NOMO-1 treated with dmso at 0.1 percent for 144 hours (cell line): ENCODE measurements around the gene FOSL1.
A peak's percentile ranks its signal among the peaks of the same experiment; 100 is the strongest.
"Not testable (repeated sequence)": the region's sequence is repeated elsewhere in the genome, so short reads cannot be mapped to it uniquely, and the experiment has no call there.

ENCODE experiments used
- DNase-seq: peaks from one replicate; lab custom pipeline; 2025; ENCODE audit not compliant: unreplicated experiment; lab: John Stamatoyannopoulos, UW

Gene FOSL1

DNA sequence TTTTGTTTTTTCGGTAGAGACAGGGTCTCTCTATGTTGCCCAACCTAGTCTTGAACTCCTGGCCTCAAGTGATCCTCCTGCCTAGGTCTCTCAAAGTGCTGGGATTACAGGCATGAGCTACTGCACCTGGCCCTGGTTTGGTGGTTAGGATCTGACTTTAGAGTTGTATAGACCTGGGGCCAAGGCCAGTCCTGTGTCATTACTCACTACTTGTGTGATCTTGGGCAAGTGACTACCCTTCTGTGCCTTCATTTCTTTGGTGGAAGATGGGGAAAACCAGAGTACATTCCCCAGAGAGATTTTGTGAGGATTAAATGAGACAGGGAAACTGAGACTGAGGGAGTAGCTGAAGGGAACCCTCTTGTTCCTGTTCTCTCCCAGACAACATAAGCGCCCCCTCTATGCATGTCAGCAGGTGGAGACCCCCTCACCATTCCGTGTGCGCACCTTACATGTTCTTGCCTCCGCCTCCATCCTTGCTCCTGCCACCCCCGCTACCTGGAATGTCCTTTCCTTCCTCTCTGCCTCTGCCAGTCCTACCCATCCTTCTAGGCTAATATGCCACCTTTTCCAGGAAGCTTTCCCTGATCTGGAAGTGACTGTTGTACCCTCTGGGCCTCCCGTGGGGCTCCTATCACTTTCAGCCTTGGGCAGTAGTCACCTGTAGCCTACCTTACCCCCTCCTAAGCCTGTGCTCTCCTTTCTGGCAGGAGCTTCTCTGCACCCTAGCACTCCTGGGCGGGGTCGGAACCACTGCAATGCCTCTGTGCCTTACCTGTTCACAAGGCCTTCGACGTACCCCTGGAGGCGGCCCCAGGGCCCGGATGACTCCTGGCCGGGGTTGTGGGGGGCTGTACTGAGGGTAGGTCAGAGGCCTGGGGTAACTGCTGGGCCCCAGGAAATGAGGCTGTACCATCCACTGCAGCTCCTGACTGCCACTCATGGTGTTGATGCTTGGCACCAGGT is 3.9 kb downstream of the FOSL1 start:
- no peak for DNase-seq

DNA sequence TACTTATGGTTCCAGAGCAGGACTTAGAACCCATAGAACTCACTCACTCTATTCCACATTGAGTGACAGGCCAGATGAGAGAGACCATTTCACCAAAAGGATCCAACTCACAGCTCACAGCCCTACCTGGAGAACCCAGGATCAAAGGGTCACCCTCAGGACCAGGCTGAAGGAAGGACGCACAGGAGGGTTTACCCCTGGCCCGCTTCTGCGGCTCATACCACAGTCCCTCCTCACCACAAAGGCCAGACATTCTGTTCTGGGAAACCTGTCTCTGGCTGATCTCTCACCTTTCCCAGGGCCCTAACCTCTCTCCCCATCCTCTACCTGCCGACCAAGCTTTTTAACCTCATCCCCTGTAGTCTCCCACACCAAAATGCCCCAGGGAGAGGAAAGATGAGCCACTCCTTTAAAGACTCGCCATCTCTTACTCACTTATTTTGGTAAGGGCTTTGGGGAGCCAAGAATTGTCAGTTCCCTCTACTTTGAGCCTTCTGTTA is 4.7 kb downstream of the FOSL1 start:
- no peak for DNase-seq

DNA sequence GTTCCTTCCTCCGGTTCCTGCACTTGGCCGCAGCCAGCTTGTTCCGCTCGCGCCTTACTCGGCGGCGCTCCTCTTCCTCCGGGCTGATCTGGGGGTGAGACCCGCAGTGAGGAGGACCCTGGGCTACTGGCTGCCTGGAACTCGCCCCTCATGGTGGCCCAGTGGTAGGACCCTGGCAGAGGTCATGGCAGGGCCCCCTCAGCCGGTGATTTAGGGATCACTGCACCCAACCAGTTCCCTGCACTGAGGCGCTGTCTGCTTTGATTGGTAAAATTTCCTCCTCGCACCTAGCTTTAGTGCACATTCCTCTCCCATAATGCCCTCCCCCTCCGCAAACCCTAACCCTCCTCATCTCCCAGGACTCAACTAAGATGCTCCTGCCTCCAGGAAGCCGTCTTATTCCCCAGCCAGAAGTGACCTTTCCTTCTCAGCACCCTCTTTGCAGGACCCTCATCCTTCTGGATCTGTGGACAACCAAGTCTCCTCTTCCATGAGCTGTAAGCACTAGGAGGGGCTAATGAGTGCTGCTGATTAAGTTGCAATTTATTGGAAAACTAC is 6.1 kb downstream of the FOSL1 start:
- peak; percentile 21 for DNase-seq

DNA sequence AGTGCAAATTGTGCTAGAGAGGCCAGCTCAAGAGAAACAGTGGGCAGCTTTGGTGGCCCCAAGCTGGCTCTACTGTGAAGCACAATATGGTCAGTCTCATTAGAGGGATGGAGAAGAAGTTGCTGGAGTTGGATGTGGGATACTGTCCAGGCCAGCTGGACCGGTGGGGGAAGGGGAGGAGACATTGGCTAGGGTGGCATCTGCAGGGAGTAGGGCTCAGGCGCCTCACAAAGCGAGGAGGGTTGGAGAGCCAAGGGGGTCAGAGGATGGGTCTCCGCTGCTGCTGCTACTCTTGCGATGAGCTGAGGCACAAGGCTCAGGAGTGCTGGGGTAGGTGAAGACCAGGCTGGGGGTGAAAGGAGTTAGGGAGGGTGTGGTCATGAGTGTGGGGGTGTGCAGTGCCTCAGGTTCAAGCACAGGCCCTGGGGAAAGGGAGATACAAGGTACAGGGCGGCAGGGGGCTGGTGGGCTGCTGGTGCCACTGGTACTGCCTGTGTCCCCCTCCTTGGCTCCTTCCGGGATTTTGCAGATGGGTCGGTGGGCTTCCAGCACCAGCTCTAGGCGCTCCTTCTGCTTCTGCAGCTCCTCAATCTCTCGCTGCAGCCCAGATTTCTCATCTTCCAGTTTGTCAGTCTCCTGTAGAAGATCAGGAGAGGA is 7.4 kb downstream of the FOSL1 start:
- DNase-seq = no peak

DNA sequence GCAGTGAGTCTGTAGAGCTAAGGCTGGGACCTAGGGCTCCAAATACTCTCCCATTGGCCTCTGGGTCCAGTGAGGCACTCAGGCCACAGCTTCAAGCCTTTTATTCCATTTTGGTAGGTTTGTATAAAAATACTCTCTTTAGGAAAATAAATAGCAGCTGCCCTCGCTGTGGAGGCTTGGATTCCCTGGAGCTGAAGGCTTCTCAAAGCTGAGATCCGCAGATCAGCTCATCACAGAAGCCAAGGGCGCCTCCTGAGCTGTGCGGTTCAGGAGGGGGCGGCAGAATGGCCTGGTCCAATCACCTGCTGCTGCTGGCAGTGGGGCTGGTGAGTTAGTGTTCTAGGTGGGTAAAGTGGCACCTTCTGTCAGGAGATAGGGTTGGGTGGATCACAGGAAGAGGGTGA is 8.0 kb downstream of the FOSL1 start:
- DNase-seq = not testable (repeated sequence)

DNA sequence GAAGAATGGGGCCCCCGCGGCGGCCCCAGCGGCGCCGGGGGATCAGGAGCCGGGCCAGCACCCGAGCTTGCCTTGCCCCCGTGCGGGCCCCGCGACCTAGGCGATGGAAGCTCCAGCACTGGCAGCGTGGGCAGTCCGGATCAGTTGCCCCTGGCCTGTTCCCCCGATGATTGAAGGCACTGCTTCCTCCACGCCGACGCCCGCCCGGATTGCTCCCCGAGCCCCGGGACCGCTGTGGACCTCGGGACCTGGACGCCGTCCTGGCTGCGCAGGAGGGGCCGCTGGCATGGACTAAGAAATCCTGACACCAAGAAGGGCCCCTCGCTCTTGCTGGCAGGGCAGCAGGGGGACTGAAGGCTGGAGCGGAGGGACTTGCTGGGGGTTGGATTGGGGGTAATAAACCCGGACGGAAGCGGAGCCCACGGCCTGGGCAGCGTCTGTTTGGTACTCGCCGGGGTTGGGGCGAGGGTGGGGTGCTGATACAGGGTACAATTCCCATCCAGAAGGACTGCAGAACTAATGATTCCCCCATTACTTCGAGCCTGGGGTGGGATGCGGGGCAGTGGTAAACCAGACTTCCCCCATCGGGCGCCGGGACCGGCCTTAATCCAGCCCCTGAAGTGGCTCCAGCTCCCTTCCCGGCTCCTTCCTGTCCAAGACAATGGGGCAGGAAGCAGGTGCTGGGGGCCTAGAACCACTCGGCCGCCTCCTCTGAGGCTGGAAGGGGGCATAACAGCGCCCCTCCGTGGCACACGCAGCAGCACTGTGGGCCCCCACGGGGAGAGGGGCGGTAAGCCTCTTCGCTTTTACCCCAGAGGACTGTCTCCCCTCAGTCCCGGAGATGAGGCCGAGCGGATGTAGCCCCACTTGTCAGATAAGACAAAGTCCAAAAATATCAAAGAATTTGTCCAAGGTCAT is 8.7 kb downstream of the FOSL1 start:
- no peak for DNase-seq

DNA sequence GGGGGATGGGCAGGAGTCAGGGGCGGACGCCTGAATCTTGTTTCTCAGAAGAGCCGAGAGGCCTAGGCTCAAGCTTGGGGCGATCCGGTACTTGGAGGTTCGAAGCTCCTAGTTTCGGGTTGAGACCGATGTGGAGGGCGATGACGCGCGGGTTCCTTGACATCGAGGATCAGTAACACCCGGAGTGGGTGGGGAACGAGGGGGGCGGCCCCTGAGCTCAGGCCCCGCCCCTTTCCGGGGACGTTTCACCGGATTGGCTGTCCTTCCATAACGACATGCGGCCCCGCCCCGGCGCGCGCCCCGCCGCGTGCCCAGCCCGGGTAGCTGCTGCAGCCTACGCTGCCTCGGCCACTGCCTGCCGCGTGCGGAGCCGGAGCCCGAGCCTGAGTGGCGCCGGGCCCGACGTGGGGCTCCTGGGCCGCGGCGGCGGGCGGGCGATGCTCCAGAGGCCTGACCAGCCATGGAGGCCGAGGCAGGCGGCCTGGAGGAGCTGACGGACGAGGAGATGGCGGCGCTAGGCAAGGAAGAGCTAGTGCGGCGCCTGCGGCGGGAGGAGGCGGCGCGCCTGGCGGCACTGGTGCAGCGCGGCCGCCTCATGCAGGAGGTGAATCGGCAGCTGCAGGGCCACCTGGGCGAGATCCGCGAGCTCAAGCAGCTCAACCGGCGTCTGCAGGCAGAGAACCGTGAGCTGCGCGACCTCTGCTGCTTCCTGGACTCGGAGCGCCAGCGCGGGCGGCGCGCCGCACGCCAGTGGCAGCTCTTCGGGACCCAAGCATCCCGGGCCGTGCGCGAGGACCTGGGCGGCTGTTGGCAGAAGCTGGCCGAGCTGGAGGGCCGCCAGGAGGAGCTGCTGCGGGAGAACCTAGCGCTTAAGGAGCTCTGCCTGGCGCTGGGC is 9.6 kb downstream of the FOSL1 start, which contains the start of gene CCDC85B:
TSS of gene CCDC85B (plus strand) at position 350 of the 895 bp plus-strand sequence. CDS start at position 461, 111 bp downstream.
- peak; percentile 85 for DNase-seq

DNA sequence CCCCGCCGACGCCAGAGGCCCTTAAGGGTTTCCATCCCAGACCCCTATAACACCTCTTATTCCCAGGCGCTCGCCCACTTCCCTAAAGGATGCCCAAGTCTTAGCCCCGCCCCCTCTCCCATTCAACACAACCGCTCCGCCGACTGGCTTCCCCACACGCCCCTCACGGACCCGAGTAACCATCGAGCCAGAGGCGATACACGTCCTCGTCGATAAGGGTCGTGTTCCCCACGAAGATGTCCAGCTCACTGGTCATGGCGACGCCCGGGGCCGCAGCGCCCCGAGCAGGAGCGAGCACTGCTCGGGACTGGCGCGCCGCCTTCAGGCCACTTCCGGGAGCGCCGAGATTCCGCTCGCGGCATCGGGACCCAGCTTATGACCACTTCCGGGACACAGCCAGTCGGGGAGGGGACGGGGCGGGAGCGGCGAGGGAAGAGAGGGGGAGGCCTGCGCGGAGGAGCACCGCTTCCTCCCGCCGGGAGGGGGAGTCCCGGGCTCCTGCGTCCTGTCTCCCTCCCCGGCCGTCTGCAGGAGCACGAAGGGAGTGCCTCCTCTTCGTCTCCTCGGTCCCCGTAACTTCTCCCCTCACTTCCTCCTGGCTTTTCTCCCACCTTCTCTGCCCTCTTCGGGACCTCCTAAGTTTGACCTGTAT is 11.9 kb downstream of the FOSL1 start, which contains the start of gene FIBP:
TSS of gene FIBP (minus strand) at position 309 of the 652 bp plus-strand sequence. CDS start at position 256, 53 bp downstream.
- DNase-seq = peak; percentile 95

DNA sequence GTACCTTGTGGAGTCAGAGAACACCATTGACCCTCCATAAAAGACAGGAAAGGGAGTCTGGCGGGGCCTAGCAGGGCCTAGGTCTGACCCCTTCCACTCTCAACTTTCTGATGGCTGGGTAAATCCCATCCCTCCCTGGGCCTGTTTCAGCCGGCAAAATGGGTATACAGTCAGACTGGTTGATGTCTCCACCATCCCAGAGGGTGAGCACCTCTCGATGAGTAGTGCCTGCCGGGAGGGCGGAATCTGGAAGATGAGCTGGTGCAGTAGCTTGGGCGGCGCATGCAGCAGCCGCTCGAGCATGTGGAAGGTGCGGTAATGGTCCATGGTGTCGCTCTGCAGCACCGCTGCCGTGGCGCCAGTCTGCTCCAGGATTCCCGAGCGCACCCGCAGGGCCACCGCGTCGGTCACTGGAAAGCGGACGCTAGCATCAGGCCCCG is 12.4 kb downstream of the FOSL1 start:
- no peak for DNase-seq

DNA sequence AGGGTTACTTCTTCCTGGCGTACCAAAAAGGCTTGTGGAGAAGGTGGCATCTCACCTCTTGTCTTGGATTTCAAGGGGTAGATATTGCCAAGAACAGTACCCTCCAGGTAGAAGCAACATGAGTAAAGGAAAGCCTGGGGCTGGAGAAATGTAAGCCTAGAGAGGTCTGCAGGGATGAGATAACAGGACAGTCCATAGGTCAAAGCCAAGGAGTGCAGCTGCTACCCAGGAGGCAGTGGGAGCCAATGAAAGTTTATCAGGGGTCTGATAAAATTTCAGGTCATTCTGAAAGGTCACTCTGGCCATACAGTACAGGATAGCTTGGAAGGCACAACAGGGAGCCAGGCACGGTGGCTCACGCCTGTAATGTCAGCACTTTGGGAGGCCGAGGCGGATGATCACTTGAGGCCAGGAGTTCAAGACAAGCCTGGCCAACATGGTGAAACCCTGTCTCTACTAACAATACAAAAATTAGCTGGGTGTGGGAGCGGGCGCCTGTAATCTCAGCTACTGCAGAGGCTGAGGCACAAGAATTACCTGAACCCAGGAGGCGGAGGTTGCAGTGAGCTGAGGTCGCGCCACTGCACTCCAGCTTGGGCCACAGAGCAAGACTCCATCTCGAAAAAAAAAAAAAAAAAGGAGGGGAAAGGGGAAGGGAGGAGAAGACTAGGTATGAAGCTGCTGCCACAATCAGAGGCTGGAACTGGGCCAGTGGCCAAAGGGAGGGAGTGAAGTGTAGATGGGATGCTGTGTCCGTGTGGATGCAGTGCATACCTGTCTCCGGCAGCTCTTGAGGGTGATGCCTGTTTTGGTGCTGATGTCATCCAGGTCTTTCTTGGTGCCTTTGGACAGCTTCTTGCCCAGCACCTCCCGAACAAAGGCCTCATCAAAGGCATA is 13.1 kb downstream of the FOSL1 start:
- no peak for DNase-seq

DNA sequence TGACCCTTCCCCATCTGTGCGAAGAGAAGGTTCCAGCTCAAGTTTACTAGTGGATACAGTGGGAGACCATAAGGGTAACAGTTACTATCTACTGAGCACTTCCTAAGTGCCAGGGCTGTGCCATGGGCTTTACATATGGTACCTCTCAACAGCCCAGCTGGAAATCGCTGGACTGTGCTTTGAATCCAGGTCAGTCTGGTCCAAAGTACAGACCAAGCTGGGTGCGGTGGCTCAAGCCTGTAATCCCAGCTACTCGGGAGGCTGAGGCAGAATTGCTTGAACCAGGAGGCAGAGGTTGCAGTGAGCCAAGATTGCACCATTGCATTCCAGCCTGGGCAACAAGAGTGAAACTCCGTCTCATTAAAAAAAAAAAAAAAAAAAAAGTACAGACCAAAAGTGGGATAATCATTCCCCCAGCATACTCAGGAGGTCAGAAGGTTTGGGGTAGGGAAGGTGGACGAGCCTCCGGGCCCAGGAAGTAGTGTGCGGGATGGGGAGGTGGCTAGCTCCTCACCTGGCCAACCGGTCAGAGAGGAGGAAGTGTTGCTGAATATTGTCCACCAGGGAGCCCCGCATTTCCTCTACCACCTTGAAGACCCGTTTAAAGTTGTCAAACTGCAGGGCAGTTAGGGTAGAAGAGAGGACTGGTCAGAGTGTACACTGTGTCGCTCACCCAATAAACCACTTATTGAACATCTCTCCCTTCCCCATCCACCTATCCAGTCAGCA is 14.2 kb downstream of the FOSL1 start:
- DNase-seq = no peak

DNA sequence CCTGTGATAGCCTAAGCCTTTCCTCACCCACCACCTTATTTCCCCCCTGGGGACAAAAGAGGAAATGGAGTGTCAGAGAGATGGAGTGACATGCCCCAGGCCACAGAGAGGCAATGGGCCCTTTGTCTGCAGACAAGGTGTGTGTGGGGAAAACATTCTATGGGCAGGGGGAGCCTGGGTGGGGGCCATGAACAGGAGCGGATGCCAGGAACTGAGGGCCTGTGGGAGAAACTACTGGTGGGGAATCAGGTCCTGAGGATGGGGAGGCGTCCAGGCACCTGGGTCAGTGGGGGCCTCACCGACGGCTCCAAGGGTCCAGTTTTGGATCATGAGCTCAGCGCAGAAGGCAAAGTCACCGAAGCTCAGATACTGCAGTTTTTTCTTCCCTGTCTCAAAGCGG is 15.0 kb downstream of the FOSL1 start:
- no peak for DNase-seq

DNA sequence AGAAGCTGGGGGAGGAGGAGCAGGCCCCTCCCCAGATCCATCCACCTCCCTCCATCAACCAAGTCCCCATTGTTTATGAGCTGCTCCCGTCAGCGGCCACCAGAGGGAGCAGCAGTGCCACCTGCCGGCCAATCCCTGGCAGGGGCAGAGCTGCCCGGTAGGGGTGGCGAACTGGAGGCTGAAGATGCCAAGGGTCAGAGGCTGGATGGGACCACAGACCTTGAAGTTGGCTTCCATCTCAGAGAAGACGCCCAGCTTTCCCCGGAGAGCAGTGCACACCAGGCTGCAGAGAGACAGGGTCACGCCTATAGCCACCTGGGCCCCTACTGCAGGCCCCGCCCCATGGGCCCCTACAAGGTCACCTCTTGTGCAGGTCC is 15.5 kb downstream of the FOSL1 start:
- DNase-seq = peak; percentile 72

DNA sequence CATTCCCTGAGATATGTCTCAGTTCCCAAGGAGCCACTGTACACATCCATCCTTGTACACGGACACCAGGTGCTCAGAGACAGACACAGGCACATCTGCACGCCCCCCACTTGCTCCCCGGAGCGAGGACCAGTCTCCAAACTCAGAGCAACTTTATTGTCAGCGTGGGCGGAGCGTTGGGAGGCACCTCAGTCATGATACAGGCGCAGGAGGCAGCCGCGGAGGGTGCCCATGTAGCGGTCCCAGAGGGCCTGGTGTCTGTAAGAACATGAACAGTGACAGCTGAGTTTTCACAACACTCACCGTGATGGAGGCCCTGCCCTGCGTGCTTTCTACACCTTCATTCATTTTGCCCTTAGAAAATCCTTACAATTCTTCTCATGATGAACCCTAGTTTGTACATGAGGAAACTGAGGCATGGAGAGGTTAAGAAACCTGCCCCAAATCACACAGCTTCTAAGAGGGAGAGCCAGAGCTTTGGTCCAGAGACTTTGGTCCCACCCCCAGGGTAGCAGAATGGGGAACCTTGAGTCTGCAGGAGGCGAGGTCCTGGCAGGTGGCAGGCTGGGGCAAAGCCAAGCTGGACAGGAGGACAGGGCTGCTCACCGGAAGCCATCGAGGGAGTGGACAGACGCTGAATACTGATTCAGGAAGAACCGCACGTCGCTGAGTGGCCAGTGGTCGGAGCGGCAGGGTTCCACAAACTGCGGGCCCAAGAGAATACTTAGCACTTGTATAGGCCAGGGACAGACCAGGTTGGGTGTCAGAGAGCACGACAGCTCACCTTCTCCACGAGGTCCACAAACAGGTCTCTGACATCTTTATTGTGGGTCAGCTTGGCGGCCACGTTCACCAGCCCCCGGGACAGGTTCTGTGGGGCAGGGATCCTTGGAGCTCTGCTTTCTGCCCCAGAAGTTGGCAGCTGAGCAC is 16.1 kb downstream of the FOSL1 start:
- no peak for DNase-seq

DNA sequence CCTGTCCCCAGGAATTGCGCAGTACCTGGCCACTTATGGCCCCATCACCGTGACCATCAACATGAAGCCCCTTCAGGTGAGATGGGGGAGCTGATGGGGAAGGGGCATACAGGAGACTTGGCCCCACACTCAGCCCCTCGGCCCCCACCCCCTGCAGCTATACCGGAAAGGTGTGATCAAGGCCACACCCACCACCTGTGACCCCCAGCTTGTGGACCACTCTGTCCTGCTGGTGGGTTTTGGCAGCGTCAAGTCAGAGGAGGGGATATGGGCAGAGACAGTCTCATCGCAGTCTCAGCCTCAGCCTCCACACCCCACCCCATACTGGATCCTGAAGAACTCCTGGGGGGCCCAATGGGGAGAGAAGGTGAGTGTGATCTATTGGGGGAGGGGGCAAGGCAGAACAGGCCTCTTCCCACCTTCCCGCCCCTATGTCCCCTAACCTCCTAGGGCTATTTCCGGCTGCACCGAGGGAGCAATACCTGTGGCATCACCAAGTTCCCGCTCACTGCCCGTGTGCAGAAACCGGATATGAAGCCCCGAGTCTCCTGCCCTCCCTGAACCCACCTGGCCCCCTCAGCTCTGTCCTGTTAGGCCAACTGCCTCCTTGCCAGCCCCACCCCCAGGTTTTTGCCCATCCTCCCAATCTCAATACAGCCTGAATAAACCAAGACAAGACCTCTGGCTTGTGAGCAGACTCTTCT is 17.0 kb downstream of the FOSL1 start:
- no peak for DNase-seq
